Spleen (tissue), 11 donors: ENCODE results near the gene ZNF516. TPM values are rescaled to one million over a fixed set of nuclear protein-coding genes. Genes with fewer than 3 reads are reported as not detected.

Source experiments
- DNase-seq: peaks from one replicate; pipeline ENCODE4 v3.0.0-alpha.2; 2020
- H3K27ac ChIP-seq, 8 donors: fragments of 200-600 bp; sonication (generic) in 7 of 8; 1 replicate in 4 of 8; 2 replicates in 4 of 8; pipeline versions ENCODE4 v1.5.0 to v1.8.0; 2016 to 2021; ENCODE audit warnings: inconsistent platforms in 4 of 8, mild to moderate bottlenecking in 4 of 8, moderate library complexity in 1 of 8
- H3K27me3 ChIP-seq, 7 donors: fragments of 200-600 bp; sonication (generic) in 6 of 7; replicated peaks in 1 of 7; 1 replicate in 4 of 7; 2 replicates in 3 of 7; pipeline versions ENCODE4 v1.5.0 to v1.8.0; 2016 to 2021; ENCODE audit warnings: inconsistent platforms in 3 of 7, mild to moderate bottlenecking in 1 of 7
- H3K36me3 ChIP-seq, 6 donors: fragments of 200-600 bp; sonication (generic) in 5 of 6; 1 replicate in 4 of 6; 2 replicates in 2 of 6; pipeline versions ENCODE4 v1.5.0 to v1.8.0; 2016 to 2021; ENCODE audit warnings: inconsistent platforms in 2 of 6
- H3K4me1 ChIP-seq, 6 donors: fragments of 200-600 bp; sonication (generic) in 5 of 6; 1 replicate in 3 of 6; 2 replicates in 3 of 6; pipeline versions ENCODE4 v1.5.0 to v1.8.0; 2016 to 2021; ENCODE audit warnings: inconsistent platforms in 3 of 6
- H3K4me3 ChIP-seq, 8 donors: fragments of 200-600 bp; sonication (generic) in 7 of 8; 1 replicate in 4 of 8; 2 replicates in 4 of 8; pipeline versions ENCODE4 v1.5.0 to v1.8.0; 2016 to 2021; ENCODE audit warnings: inconsistent platforms in 4 of 8, mild to moderate bottlenecking in 4 of 8, moderate library complexity in 2 of 8
- H3K9me3 ChIP-seq, 8 donors: fragments of 200-600 bp; sonication (generic) in 7 of 8; 1 replicate in 4 of 8; 2 replicates in 4 of 8; pipeline versions ENCODE4 v1.5.0 to v1.8.0; 2016 to 2021; ENCODE audit warnings: inconsistent platforms in 4 of 8
- CTCF ChIP-seq, 11 experiments: fragments of 200-600 bp in 7 of 11; fragments of 450-650 bp in 4 of 11; sonication (generic) in 4 of 11; IDR thresholded peaks in 8 of 11; conservative IDR thresholded peaks in 3 of 11; 1 replicate in 7 of 11; 2 replicates in 4 of 11; pipeline versions ENCODE4 v1.4.0 to v1.8.0; 2016 to 2021; ENCODE audit warnings: antibody characterized with exemption in 11 of 11, inconsistent platforms in 4 of 11, mild to moderate bottlenecking in 1 of 11
- POLR2A ChIP-seq, 3 donors: fragments of 450-650 bp; IDR thresholded peaks; one replicate each; pipeline ENCODE4 v1.5.1; 2017; ENCODE audit warnings: antibody characterized with exemption in 3 of 3, mild to moderate bottlenecking in 1 of 3
- POLR2AphosphoS5 ChIP-seq, 3 donors: sonication (generic); formaldehyde crosslinking; IDR thresholded peaks; one replicate each; pipeline ENCODE4 v1.5.1; 2017; ENCODE audit warnings: antibody characterized with exemption in 3 of 3
- WGBS, 5 donors: extraction: QIAGEN DNeasy Blood & Tissue Kit in 3 of 5; methylation state at CpG; one replicate each; pipeline versions ENCODE4 v1.1.5 to v1.1.7; 2013 to 2018; 5-methylcytosine and 5-hydroxymethylcytosine counted together
- intact Hi-C: fragments of 100-400 bp; cut with DNase I; formaldehyde crosslinking; loops from one replicate; pipeline ENCODE4 v1.15.0; 2023; ENCODE audit warnings: low total_unique reads
- polyA plus RNA-seq, 3 donors: library from polyadenylated mRNA; stranded (reverse); fragments of 200-250 nt; gene quantifications; one replicate each; pipeline ENCODE4 v1.2.1, GENCODE V29; 2013
- total RNA-seq, 7 donors: library from RNA; depleted of rRNA in 3 of 7; stranded (reverse); fragments of >200 nt in 3 of 7; fragmentation: NEBNext Ultra II Directional in 4 of 7; extraction: Animal tissue kit (Norgen Biotek cat#: 25700) in 4 of 7; gene quantifications; one replicate each; pipeline versions ENCODE4 v1.1.0 to v1.2.1, GENCODE V29; 2016 to 2021
- donor health status: healthy with polysubstance abuse.
- donor health status: DM: no; HTN: no; CAD: no; lungs with moderate emphysema.
- donor health status: DM: no; HTN: no; CAD: no.
- donor health status: Bipolar disorder and iron deficiency.
- donor health status: healthy.
- donor health status: DM: no; HTN: no; CAD: no.
- donor health status: DM: yes; HTN: yes; CAD: no.

The ZNF516 gene
- total and polyA plus RNA-seq, 10 donors = 4.5 to 58.4 (median 40.0) TPM

DNA sequence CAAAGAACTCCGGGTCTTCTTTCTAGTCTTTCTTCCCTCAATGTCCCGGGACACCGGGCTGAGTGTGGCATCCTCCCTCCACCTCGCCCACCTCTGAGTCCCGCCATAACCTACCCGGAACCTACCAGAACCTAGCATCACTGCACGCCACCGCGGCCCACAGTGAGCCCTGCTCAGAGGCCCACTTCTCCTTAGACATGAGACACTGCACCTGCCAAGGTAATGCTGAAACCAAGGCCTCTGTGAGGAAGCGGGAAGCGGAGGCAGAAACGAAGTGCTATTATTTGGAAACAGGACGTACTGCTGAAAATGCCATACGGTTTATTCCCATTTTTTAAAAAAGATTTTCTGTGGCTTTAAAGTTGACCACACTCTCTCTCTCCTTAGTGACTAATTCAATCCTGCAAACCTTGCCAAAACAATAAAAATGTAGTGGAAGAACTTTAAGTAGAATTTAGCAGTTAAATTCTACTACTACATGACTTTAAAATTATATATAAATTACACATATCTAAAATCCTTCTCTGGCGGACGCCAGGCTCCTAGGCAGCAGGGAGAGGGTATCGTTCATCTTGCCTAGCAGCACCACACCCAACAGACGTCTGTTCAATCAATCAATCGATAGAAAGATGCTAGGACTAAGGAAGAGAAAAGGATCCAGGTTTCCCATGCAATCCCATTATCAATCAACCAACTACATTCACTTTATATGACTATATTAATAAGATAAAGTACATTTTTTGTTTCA is 82.0 kb downstream of the ZNF516 start:
- Histone ChIP-seq H3K27ac (no peak overlapping the region), H3K36me3 (peaks cover 0 to 8% (median 0%) of the 10 kb centered on the region in 6 donors), H3K9me3 (no peaks in the 10 kb centered on the region), H3K4me1 (peaks cover 0 to 87% (median 33%) of the 10 kb centered on the region in 6 donors), H3K27me3 (no peaks in the 10 kb centered on the region), H3K4me3 (no peak overlapping the region)
- intact Hi-C loops = no loop called here
- DNase-seq = no peak
- WGBS, 5 donors = 85 to 96% (median 89%) methylated on average over 19 of the region's 19 CpGs
- TF ChIP-seq CTCF (IDR thresholded peaks at IDR 0.05 in 8 of 11, conservative IDR thresholded peaks at IDR 0.05 in 3 of 11) (no peak), POLR2AphosphoS5 (IDR thresholded peaks at IDR 0.05) (peak in 1 of 3 donors; percentile 3)

- H3K4me3 ChIP-seq = no peak overlapping the region
- intact Hi-C loops = no loop called here
- no peaks in the 10 kb centered on the region for H3K27me3 ChIP-seq
- peaks cover 0 to 8% (median 0%) of the 10 kb centered on the region in 6 donors for H3K36me3 ChIP-seq
- TF ChIP-seq POLR2AphosphoS5 (IDR thresholded peaks at IDR 0.05) = peak in 1 of 3 donors; percentile 12
- TF ChIP-seq POLR2A (IDR thresholded peaks at IDR 0.05) = no peak
- no peak for TF ChIP-seq CTCF (IDR thresholded peaks at IDR 0.05 in 8 of 11, conservative IDR thresholded peaks at IDR 0.05 in 3 of 11)
- H3K27ac ChIP-seq = peak overlapping the region in 1 of 8 donors; percentile 51
- 64 to 84% (median 74%) methylated on average over 12 to 21 of the region's 21 CpGs for WGBS, 5 donors
- no peaks in the 10 kb centered on the region for H3K9me3 ChIP-seq
- H3K4me1 ChIP-seq = peaks cover 0 to 88% (median 31%) of the 10 kb centered on the region in 6 donors
- no peak for DNase-seq
Measured at GRCh38 chr18:76412010-76412817, 82.8 kb downstream of the ZNF516 start.

DNA sequence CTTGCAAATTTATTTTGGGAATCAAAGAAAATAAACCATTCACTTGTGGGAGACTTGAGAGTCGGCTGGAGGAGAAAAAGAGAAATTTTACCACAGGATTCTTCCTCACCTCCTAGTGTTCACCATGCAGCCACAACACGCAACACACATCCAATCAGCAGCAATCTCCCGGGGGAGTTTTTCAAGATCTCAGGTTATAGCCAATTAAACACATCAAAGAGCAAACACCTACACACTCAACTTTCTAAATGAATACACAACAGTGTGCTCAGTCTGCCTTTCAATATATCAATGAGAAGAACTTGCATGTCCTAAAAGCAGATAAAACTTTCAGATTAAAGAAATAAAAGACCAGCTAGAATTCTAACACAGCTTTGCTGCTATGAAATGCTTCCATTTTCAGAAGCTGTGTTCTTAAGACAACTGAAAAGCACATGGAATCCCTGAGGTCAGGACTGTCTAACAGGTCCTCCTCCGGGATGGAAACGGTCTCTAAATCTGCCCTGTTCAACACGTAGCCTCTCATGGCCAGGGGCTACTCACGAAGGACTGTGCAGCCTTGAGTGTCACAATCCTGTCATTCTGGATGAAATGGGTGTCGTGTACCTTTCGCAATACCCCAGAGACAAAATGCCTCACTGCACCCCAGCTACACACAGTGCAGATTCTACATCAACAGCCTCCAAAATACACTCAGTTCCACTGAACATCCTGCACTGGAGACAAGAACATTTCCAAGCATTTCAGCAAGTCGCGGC is 84.2 kb downstream of the ZNF516 start:
- Histone ChIP-seq H3K27ac (peak overlapping the region in 3 of 8 donors; percentile 1 to 51 (median 32)), H3K36me3 (peaks cover 0 to 8% (median 0%) of the 10 kb centered on the region in 6 donors), H3K4me3 (no peak overlapping the region), H3K4me1 (peaks cover 0 to 88% (median 26%) of the 10 kb centered on the region in 6 donors), H3K27me3 (no peaks in the 10 kb centered on the region), H3K9me3 (no peaks in the 10 kb centered on the region)
- DNase-seq = no peak
- intact Hi-C loops = no loop called here
- no peak for TF ChIP-seq POLR2AphosphoS5 (IDR thresholded peaks at IDR 0.05)
- TF ChIP-seq CTCF (IDR thresholded peaks at IDR 0.05 in 8 of 11, conservative IDR thresholded peaks at IDR 0.05 in 3 of 11) = no peak
- no peak for TF ChIP-seq POLR2A (IDR thresholded peaks at IDR 0.05)
- 60 to 85% (median 71%) methylated on average over 11 of the region's 11 CpGs for WGBS, 5 donors
